RPMI7951 (cell line): ENCODE data around the gene PSMD6. TPM values are rescaled to one million over a fixed set of nuclear protein-coding genes. Genes with fewer than 3 reads are reported as not detected.
A peak's percentile ranks its signal among the peaks of the same experiment; 100 is the strongest.

Source experiments
- DNase-seq: peaks from one replicate; pipeline ENCODE4 v3.0.0-alpha.2; 2012; ENCODE audit warnings: low read depth
- total RNA-seq: library from RNA; depleted of rRNA; stranded (reverse); fragments of >200 nt; shearing (Covaris generic); gene quantifications from 2 replicates; pipeline ENCODE4 v1.2.3, GENCODE V29; 2014

PSMD6 gene
- total RNA-seq, 1 experiment from 2014 or later: 174 TPM

GRCh38 chr3:64046592-64046991 is 23.3 kb upstream of the PSMD6 start:
- DNase-seq: no peak

GRCh38 chr3:64042952-64043351 is 19.7 kb upstream of the PSMD6 start:
- DNase-seq: no peak

- peak; percentile 27 for DNase-seq
These were observed 16.9 kb upstream of the PSMD6 start for GRCh38 chr3:64039981-64040733.

DNA sequence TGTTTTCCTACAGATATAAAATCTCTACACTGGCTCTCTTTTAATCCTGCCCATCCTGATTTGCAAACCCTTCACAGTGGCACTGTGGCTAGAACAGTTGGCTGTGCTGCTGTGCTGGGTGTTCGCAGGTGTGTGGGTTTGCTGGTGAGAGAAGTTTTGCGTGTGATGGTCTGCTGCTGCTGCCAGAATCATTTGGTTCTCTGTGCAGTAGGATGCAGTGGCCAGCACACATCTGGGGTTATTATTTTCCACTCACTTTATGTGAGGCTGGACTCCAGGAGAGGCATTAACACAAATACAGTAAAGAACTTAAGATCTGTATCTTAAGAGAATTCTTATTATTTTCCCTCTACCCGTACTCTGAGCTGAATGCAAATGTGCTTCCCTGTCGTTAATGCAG is 16.0 kb upstream of the PSMD6 start:
- DNase-seq: no peak

DNA sequence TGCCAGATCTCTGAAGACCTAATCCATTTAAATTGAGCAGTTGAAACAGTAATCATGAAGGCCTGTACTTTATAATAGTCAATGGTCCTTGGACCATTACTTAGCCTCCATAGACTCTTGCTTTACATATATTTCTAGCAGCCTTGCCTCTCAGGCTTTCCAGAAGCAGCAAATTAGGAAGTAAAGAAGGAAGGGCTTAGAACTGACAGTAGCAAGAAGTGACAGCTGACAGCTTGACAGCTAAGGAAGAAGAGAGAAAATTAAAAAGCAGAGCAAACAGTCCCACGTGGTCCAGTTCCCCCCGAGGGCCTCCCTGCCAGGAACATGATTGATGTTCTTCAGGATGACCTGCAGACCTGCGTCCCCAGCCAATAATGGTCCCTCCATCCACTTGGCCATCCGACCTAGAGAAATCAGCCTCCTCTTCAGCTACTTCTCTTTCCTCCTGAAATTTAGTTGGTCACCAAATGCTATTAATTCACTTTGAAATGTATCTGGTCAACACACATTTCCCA is 15.0 kb upstream of the PSMD6 start:
- no peak for DNase-seq

DNA sequence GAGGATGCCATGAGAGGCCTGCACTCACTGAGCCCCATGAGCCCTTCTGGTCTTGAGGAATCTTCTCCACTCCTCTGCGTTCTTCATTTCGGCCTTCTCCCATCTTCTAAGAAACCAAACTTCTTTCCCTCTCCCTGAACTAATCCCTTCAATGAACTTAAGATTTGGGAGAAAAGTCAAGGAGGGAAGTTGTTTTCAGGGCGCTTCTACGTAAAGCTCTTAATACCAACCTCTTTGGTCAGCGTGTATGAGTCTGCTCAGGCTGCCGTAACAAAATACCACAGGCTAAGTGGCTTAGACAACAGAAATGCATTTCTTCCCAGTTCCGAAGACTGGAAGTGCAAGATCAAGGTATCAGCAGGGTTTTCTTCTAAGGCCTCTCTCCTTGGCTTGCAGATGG is 13.8 kb upstream of the PSMD6 start:
- no peak for DNase-seq

- no peak for DNase-seq
These were observed 9.8 kb upstream of the PSMD6 start for GRCh38 chr3:64033069-64033468.

DNA sequence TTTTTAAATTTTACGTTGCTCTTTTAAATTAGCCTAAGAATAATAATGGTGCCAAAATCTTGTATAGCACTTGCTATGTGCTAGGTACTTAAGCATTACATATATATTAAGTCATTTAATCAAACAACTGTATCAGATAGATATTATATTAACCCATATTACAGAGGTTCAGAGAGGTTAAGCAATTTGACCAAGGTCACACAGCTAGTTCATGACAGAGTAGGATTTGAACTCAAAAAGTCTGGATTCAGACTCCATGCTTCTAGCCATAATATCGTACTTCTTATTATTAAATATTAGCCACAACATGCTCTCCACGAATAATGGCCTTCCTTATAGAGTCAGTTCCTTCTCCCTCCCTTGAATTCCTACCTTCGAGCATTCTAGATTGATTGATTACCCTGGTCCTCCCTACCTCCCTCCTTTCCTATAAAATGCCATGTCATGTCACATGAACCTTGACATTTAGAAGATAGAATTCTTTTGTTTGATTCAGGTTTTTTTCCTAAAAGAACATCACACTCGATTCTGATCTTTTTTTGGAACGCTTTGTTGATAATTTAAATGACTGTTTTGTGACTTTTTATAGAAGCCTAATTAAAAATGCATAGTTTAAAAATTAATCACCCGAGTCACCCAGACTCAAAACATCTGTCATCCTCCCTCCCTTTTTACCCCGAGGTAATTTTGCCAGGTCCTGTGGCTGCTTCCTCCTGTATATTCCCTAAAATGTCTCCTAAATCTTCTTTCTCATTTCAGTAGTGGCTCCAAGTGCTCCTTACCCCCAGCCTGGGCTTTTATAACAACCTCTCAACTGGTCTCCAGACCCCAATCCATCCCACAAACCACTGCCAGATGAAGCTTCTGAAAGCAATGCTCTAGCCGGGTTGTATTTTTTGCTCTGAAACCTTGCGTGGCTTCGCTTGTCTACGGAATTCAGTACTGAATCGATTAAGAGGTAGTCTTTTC is 8.5 kb upstream of the PSMD6 start:
- DNase-seq: peak; percentile 78

- peak; percentile 69 for DNase-seq
These were observed 7.4 kb upstream of the PSMD6 start for GRCh38 chr3:64030741-64031140.

- no peak for DNase-seq
These were observed 6.0 kb upstream of the PSMD6 start for GRCh38 chr3:64029287-64029686.

DNA sequence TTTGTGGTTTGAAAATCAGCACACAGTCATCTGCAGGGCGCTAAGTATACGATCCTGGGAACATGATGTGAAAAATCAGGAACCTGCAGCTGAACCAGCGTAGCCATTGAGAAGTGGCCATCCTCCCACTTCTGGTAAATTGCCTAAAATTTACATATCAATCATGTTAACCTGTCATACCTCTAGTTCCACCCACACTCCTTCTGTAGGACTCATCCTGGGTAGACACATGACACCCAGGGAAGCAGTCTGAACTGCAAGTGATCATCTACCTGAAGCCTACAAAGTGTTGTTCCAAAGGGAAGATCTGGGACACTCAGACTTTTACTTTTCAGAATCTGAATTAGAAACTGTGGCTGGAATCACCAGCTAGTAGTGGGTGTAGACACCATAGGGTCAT is 5.5 kb upstream of the PSMD6 start:
- DNase-seq: no peak

DNA sequence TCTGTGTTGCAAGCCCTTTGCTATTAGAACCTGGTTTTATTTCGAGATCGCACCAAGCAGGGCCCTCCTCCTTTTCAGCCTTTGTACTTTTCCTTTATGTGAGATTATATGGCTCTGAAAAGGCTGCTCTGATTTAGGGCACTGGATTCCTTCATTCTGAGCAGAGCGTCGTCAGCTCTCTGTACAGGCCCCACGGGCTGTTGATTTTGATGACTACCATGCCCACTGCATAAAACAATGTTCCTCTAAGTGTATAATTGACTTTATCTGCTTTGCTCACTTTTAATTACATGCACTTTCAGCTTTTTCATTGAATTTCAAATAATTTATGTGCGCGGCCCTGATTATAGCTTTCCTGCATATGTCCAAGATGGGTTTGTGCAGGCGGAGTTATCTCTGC is 4.4 kb upstream of the PSMD6 start:
- DNase-seq: no peak

GRCh38 chr3:64026346-64026745 is 3.1 kb upstream of the PSMD6 start:
- no peak for DNase-seq

GRCh38 chr3:64023861-64024223 is 548 bp upstream of the PSMD6 start:
- DNase-seq: peak; percentile 51

- peak; percentile 42 for DNase-seq
These were observed 675 bp downstream of the PSMD6 start for GRCh38 chr3:64022451-64023186.

DNA sequence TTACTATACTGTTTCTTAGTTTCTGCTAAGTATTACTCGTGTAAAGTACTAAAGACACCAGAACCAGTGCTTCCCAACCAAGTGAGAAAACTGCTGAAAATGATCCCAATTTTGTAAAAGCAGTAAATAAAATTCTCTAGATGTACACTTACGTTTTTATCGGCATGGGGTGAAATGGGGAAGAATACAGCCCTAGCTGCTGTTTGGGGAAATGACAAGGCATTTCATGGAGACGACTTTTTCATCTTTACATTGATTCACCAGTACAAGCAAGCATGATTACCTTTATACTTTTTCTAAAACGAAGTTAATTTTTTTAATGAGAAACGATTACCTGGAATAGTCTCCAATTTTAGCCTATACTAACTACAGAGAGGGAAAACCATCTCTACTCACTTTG is 1.4 kb downstream of the PSMD6 start:
- no peak for DNase-seq

DNA sequence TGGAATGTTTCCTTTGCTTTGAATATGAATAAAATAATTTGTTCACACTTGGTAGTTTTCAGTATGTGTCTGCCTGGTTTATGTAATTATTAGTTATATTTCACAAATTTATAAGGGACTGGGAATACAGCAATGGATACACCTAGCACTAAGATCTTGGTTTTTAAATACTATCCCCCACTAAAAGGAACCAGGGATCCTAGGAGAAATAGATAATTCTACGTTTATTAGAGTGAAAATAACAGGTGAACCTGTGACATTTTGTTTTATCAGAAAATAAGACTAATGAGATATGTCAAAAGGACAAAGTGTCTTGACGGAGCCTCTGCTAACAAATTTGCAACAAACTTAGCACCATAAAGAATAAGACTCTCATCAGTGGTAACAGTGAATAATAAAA is 3.4 kb downstream of the PSMD6 start:
- DNase-seq: no peak

GRCh38 chr3:64019271-64019670 is 4.0 kb downstream of the PSMD6 start:
- no peak for DNase-seq

DNA sequence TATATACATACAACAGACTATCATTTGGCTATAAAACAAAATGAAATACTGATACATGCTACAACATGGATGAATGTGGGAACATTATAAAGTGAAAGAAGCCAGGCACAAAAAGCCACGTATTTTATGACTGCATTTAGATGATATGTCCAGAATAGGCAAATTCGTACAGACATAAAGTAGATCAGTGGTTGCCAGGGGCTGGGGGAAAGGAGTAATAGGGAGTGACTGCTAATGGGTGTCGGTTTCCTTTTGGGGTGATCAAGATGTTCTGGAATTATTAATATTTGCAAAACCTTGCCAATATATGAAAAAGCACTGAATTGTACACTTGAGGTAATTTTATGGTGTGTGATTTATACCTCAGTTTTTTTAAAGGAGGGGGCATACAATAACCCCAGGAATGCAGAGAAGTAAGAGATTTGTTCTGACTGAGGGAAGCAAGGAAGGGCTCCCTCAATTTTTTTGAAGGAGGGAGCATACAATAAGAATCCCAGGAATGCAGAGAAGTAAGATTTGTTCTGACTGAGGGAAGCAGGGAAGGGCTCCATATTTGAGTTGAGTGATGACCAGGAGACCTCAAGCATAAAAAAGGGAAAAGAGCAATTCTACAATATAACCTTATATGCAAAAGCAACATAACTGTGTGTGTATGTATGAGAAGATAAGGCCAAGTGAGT is 6.2 kb downstream of the PSMD6 start:
- no peak for DNase-seq

- peak; percentile 65 for DNase-seq
These were observed 11.6 kb downstream of the PSMD6 start for GRCh38 chr3:64011685-64012084.

GRCh38 chr3:64010199-64010598 is 13.1 kb downstream of the PSMD6 start:
- DNase-seq: no peak

- no peak for DNase-seq
These were observed 13.8 kb downstream of the PSMD6 start for GRCh38 chr3:64009528-64009927.
